ENCODE measurements around the gene UBE2F. TPM values are rescaled to one million over a fixed set of nuclear protein-coding genes. Genes with fewer than 3 reads are reported as not detected.
"Not testable (repeated sequence)": the region's sequence is repeated elsewhere in the genome, so short reads cannot be mapped to it uniquely, and the experiment has no call there.

UBE2F gene
- total and polyA plus RNA-seq, 7 donors = 50.7 to 115 (median 67.8) TPM

DNA sequence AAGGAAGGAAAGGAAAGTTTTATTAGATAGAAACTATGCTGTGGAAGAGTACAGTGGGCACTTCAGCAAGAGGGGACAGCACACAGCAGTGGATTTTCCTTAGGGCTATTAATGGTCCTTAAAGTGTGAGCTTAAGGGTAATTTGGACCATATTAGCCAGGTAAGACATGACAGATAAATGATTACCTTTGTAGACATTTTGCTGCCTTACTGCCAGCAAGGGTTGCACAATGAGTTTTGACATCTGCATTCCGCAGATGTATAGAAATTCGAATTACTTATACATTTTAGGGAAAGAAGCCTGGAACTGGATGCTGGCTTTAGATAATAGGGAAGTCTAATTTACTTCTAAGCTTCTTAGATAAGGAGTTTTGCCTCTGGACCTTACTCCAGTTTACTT lies 14.0 kb upstream of the UBE2F start:
- intact Hi-C loops (cut with DNase I) = no loop called here
- H3K4me1 ChIP-seq = peaks cover 0 to 12% (median 10%) of the 10 kb centered on the region in 4 donors
- no peak overlapping the region for H3K27ac ChIP-seq
- TF ChIP-seq EP300 (IDR thresholded peaks at IDR 0.05) (no peak), POLR2A (IDR thresholded peaks at IDR 0.05) (no peak), POLR2AphosphoS5 (IDR thresholded peaks at IDR 0.05) (no peak)
- TF ChIP-seq, protein P1, sequence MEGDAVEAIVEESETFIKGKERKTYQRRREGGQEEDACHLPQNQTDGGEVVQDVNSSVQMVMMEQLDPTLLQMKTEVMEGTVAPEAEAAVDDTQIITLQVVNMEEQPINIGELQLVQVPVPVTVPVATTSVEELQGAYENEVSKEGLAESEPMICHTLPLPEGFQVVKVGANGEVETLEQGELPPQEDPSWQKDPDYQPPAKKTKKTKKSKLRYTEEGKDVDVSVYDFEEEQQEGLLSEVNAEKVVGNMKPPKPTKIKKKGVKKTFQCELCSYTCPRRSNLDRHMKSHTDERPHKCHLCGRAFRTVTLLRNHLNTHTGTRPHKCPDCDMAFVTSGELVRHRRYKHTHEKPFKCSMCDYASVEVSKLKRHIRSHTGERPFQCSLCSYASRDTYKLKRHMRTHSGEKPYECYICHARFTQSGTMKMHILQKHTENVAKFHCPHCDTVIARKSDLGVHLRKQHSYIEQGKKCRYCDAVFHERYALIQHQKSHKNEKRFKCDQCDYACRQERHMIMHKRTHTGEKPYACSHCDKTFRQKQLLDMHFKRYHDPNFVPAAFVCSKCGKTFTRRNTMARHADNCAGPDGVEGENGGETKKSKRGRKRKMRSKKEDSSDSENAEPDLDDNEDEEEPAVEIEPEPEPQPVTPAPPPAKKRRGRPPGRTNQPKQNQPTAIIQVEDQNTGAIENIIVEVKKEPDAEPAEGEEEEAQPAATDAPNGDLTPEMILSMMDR (IDR thresholded peaks at IDR 0.05) = no peak
- no peak overlapping the region for H3K4me3 ChIP-seq
- no peak for DNase-seq
- no peaks in the 10 kb centered on the region for H3K9me3 ChIP-seq
- WGBS, 2 donors = 88 to 91% methylated on average over 2 of the region's 2 CpGs
- no peaks in the 10 kb centered on the region for H3K36me3 ChIP-seq
- peaks cover 10 to 35% (median 23%) of the 10 kb centered on the region in 3 donors for H3K27me3 ChIP-seq

- intact Hi-C loops (cut with DNase I) = no loop called here
- DNase-seq = no peak
- Histone ChIP-seq H3K9me3 (no peaks in the 10 kb centered on the region), H3K27me3 (peaks cover 10 to 35% (median 25%) of the 10 kb centered on the region in 3 donors), H3K4me1 (peaks cover 0 to 12% (median 10%) of the 10 kb centered on the region in 4 donors), H3K36me3 (no peaks in the 10 kb centered on the region), H3K27ac (no peak overlapping the region), H3K4me3 (peak overlapping the region in 3 of 4 donors; percentile 26 to 39 (median 37))
- TF ChIP-seq POLR2AphosphoS5 (IDR thresholded peaks at IDR 0.05) = no peak
- no peak for TF ChIP-seq EP300 (IDR thresholded peaks at IDR 0.05)
- TF ChIP-seq, protein P1 (IDR thresholded peaks at IDR 0.05) = no peak
- TF ChIP-seq POLR2A (IDR thresholded peaks at IDR 0.05) = no peak
- 16% methylated on average over 64 of the region's 64 CpGs for WGBS, 2 donors
These were observed 11.0 kb upstream of the UBE2F start for GRCh38 chr2:237955640-237956401.

- Histone ChIP-seq H3K9me3 (no peaks in the 10 kb centered on the region), H3K36me3 (no peaks in the 10 kb centered on the region), H3K27me3 (peaks cover 10 to 35% (median 25%) of the 10 kb centered on the region in 3 donors), H3K4me1 (peaks cover 0 to 12% (median 10%) of the 10 kb centered on the region in 4 donors), H3K27ac (no peak overlapping the region), H3K4me3 (peak overlapping the region in 3 of 4 donors; percentile 26 to 39 (median 37))
- 24 to 27% methylated on average over 23 of the region's 23 CpGs for WGBS, 2 donors
- intact Hi-C loops (cut with DNase I) = no loop called here
- TF ChIP-seq POLR2AphosphoS5 (IDR thresholded peaks at IDR 0.05) (no peak), POLR2A (IDR thresholded peaks at IDR 0.05) (no peak), EP300 (IDR thresholded peaks at IDR 0.05) (no peak)
- TF ChIP-seq, protein P1 (IDR thresholded peaks at IDR 0.05) = no peak
- no peak for DNase-seq
These were observed 10.4 kb upstream of the UBE2F start for GRCh38 chr2:237956402-237956736.

- H3K27me3 ChIP-seq = peaks cover 0 to 11% (median 2%) of the 10 kb centered on the region in 3 donors
- H3K36me3 ChIP-seq = no peaks in the 10 kb centered on the region
- no peak overlapping the region for H3K4me3 ChIP-seq
- intact Hi-C loops (cut with DNase I) = no loop called here
- DNase-seq = no peak
- no peaks in the 10 kb centered on the region for H3K9me3 ChIP-seq
- no peak for TF ChIP-seq EP300 (IDR thresholded peaks at IDR 0.05)
- 83 to 91% methylated on average over 5 of the region's 5 CpGs for WGBS, 2 donors
- no peak overlapping the region for H3K27ac ChIP-seq
- peaks cover 0 to 7% (median 3%) of the 10 kb centered on the region in 4 donors for H3K4me1 ChIP-seq
These were observed 5.2 kb upstream of the UBE2F start for GRCh38 chr2:237961637-237962036.

- DNase-seq = no peak
- Histone ChIP-seq H3K27ac (no peak overlapping the region), H3K9me3 (no peaks in the 10 kb centered on the region), H3K4me1 (peaks cover 0 to 10% (median 3%) of the 10 kb centered on the region in 4 donors), H3K36me3 (no peaks in the 10 kb centered on the region), H3K27me3 (peaks cover 0 to 5% (median 0%) of the 10 kb centered on the region in 3 donors), H3K4me3 (no peak overlapping the region)
- TF ChIP-seq POLR2A (IDR thresholded peaks at IDR 0.05) (no peak), POLR2AphosphoS5 (IDR thresholded peaks at IDR 0.05) (no peak), EP300 (IDR thresholded peaks at IDR 0.05) (no peak)
- TF ChIP-seq, protein P1 (IDR thresholded peaks at IDR 0.05) = no peak
- WGBS, 2 donors = 83 to 88% methylated on average over 5 of the region's 5 CpGs
- intact Hi-C loops (cut with DNase I) = no loop called here
These were observed 4.3 kb upstream of the UBE2F start for GRCh38 chr2:237962432-237963084.

DNA sequence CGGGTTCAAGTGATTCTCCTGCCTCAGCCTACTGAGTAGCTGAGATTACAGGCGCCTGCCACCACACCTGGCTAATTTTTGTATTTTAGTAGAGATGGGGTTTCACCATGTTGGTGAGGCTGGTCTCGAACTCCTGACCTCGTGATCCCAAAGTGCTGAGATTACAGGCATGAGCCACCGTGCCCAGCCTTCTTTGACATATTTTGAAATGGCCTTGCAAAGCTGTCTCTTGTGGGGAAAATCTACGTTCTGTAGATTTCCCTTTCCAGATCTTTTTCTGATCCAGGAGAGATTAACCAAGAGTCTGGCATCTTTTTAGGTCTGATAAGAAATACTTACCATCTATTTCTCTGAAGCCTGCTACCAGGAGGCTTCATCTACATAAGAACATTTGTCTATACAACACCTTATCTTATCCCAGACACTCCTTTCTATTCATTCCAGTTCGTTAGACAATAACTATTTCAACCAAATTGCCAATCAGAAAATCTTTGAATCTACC lies 3.3 kb upstream of the UBE2F start:
- DNase-seq; H3K27ac ChIP-seq; H3K4me3 ChIP-seq; H3K9me3 ChIP-seq; intact Hi-C loops (cut with DNase I); H3K36me3 ChIP-seq; H3K27me3 ChIP-seq: not testable (repeated sequence)
- WGBS, 2 donors = 85 to 94% methylated on average over 7 of the region's 7 CpGs
- peaks cover 0 to 20% (median 13%) of the 10 kb centered on the region in 4 donors for H3K4me1 ChIP-seq
